ENCODE data around the gene KCNJ4. TPM values are rescaled to one million over a fixed set of nuclear protein-coding genes. Genes with fewer than 3 reads are reported as not detected.
"Not testable (repeated sequence)": the region's sequence is repeated elsewhere in the genome, so short reads cannot be mapped to it uniquely, and the experiment has no call there.

Gene KCNJ4
- total RNA-seq, 1 donor from 2014 or later, result not detected

GRCh38 chr22:38414009-38414395 lies 41.0 kb downstream of the KCNJ4 start:
- DNase-seq (ENCODE audit: low spot score), result peak; percentile 76

DNA sequence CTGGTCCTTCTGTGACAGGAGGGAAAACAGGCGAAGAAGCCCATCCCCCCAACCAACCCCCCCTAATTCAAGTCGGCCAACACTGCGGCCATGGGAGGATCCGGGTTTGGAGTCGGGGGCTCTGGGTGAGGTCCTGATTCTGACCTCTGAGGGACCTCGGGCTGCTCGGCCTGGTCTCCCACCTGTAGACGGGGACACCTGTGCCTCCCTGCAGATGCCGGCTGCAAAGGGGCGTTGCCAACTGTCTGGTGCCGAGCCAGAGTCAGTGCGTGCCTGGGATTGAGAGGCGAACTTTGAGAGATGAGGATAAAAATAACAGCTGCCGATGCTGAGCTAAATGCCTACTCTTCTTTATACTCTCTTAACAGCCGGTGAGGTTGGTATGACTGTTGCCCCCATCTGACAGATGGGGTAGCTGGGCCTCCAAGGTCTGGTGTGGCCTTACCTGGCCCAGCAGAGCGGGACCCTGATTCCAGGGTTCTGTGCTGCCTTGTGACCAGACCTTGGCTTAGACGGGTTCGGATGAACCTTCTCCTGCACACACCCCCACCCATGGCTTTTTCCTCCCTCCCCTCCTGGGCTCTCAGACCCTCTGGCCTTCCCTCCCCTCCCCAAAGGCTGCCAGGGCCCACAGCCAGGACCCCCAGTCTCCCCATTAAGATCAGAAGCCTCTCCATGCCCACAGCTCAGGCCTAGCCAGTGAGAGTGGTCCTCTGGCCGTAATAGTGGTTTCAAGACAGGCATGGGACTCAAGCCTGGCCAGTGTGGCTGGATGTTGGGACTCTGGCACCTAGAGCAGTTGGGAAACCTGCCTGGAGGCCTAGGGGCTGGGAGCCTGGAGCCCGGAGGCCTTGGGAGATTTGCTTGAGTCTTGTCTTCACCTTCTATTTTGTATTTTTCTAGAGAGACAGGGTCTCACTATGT lies 41.7 kb downstream of the KCNJ4 start:
- DNase-seq (ENCODE audit: low spot score), result peak; percentile 83

- DNase-seq (ENCODE audit: low spot score), result peak; percentile 88
Measured at GRCh38 chr22:38412435-38413084, 42.4 kb downstream of the KCNJ4 start.

- no peak for DNase-seq (ENCODE audit: low spot score)
Measured at GRCh38 chr22:38411016-38411415, 44.0 kb downstream of the KCNJ4 start.

GRCh38 chr22:38409916-38410315 lies 45.1 kb downstream of the KCNJ4 start:
- DNase-seq (ENCODE audit: low spot score), result not testable (repeated sequence)

DNA sequence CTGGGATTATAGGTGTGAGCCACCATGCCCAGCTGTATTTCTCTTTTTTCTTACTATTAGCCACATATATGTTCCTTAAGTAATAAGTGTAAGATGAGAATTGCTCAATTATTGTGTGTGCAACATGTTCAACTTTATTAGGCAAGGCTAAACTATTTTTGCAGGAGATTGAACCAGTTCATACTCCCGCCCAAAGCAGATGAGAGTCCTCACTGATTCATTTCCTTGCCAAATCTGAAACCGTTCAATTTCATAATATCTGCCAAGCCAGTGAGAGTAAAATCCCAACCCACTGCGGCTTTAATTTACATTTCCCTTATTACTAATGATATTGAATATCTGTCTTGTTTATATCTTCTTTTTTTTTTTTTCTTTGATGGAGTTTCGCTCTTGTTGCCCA lies 48.4 kb downstream of the KCNJ4 start:
- DNase-seq (ENCODE audit: low spot score), result no peak

- no peak for DNase-seq (ENCODE audit: low spot score)
Measured at GRCh38 chr22:38404419-38404818, 50.6 kb downstream of the KCNJ4 start.

GRCh38 chr22:38403812-38404211 lies 51.2 kb downstream of the KCNJ4 start:
- DNase-seq (ENCODE audit: low spot score), result peak; percentile 69

DNA sequence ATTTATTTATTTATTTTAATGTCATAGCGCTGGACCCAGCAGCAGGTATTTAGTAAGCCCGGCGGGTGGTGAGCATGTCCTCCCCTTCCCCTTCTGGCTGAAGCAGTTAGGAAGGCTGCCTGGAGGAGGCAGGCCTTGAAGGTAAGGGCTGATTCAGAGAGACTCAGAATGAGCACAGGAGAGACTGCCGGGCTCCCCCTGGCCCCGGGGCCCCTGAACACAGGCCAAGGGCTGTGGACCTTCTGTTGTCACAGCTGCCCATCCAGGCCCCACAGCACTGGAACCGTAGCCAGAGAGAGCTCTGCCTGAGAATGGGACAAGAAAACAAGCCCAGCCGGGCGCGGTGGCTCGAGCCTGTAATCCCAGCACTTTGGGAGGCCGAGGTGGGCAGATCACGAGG lies 52.8 kb downstream of the KCNJ4 start:
- peak; percentile 51 for DNase-seq (ENCODE audit: low spot score)

DNA sequence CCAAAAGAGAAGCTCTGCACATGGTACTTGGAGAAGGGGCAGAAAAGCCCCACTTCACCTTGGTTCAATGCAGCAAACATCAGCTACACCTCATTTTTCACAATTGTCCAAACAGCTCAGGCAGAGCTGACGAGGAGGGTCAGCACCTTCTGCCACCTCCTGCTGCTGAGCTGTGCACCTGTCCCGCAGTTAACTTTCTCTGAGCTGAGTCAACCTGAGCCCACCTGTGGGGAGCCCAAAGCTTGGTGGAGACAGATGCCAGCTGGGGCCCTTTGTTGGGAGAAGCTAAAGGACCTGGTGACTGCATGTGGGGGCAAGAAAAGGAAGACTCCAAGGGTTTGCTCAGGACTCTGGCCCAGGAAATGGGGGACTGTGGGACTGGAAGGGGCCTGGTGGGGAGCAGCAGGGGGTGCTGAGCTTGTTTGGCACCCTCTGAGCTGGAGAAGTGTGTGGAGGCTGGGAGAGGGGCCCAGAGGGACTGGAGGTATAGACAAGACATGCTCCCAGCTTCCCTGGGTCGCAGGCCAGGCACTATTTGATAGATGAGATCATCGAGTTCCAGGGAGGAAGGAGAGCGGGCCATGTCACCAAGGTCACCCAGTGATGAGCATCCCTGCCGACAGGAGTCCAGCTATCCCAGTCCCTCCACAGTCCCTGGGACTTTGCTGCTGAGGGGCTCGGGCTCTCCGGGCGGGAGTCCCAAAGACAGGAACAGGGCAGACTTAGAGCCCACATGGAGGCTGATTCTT lies 53.5 kb downstream of the KCNJ4 start:
- peak; percentile 77 for DNase-seq (ENCODE audit: low spot score)

DNA sequence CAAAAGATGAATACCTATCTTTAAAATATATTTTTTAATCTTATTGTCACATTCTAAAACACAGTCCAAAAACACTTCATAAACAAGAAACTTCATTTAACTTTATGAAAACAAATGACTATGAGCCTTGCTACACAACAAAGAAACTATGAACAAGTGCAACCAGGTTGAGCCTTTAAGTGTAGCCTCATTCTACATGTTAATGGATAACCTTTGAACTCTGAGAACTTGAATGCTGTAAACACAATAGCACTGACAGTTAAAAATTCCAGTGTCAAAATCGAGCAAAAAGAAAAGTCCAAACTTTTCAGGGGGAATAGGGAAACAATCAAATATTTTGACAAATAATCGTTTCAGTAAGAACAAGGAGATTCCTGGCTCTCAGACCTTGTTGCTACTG lies 54.7 kb downstream of the KCNJ4 start:
- not testable (repeated sequence) for DNase-seq (ENCODE audit: low spot score)

DNA sequence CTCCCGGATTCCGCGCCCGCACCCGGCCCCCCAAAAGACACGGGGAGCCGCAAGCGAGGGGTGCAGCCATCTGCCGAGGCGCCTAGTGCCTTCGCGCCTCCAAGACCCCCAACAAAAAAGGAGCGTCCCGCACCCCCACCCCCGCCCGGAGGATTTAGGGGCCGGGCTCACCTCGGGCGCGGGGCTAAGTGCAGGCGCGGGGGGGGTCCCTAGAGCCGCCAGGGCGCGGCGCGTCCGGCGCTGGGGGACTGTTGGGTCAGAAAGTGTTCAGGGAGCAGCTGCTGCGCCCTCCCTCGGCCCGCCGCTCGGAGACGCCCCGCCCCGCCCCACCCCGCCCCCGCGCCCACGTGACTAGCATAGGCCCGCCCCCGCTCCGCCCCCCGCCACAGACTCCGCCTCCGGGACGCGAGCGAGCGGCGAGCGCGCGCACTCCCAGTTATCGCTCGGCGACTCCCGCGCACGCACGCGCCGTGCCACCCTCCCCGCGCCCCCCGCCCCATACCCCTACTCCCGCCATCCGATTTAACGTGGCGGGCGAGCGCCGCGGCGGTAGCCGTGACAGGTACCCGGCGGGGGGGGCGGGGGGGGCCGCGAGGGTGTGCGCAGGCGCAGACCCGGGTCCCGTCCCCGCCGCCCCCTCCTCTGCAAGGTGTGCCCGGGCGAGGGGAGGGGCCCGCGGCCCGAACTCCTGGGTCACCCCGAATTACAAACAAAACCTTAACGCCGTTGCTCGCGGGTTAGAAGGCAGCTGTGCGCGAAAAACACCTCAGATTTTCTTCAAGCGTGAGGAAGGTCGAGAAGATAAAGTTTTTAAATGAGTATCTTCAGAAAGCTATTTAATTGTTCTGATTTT lies 56.2 kb downstream of the KCNJ4 start:
- DNase-seq (ENCODE audit: low spot score), result peak; percentile 95

GRCh38 chr22:38398181-38398608 lies 56.8 kb downstream of the KCNJ4 start:
- DNase-seq (ENCODE audit: low spot score), result peak; percentile 91

DNA sequence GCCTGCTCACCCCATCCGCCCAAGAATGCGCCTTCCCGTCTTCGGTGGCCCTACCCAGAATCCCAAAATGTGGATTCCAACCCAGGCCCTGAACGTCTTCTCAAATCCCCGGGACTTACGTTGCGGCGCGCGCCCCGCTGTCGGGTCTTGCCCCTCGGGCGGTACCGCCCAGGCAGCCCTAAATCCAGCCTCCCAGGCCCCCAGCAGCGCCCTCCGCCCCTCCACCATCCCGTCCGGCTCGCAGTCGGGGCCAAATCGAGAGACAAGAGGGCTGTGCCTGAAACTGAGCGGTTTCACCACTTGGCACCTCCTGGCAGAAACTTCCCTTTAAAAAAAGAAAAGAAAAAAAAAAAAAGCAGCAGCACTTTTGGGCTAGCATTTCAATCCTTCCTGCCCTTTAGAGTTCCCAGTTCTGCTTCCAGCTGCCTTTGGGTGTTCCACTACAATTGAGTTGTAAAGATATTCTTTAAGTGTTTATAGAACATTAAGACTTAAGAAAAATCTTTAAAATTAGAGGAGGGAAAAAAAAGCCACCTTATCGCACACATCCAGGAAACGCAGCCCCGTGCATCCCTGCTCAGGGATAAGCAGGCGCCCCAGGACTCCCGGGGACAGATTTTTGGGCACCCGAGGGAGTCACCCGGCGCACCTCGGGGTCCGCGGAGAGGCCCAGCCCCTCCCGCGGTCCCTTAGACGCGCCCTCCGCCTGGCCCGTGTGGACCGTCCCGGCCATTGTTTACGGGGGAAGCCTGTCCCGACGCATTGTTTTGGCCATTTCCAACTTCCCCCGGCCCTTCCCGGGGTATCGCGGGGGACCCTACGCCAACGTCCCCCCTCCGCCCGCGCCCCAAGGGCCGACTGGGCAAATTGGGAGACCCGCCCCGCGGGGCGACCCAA lies 57.6 kb downstream of the KCNJ4 start:
- peak; percentile 90 for DNase-seq (ENCODE audit: low spot score)

- DNase-seq (ENCODE audit: low spot score), result peak; percentile 55
Measured at GRCh38 chr22:38396440-38397069, 58.4 kb downstream of the KCNJ4 start.

DNA sequence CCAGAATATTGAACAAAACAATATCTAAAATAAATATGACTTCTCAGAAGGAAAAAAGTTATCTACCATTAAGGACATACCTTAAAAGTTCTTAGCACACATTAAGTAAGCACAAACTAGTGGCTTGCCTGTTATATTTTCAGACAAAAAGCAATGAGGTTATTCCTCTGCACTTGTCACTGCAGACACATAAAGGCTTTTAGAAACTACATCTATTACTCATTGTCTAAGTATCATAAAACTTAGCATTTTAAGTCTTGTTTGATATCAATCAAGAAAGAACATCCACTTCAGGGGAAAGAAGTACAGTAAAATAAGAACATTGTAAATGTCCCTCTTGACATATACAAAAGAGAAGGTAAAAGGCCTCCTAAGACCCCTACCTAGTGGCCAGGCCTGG lies 59.1 kb downstream of the KCNJ4 start:
- not testable (repeated sequence) for DNase-seq (ENCODE audit: low spot score)

GRCh38 chr22:38394929-38395624 lies 59.9 kb downstream of the KCNJ4 start:
- not testable (repeated sequence) for DNase-seq (ENCODE audit: low spot score)

DNA sequence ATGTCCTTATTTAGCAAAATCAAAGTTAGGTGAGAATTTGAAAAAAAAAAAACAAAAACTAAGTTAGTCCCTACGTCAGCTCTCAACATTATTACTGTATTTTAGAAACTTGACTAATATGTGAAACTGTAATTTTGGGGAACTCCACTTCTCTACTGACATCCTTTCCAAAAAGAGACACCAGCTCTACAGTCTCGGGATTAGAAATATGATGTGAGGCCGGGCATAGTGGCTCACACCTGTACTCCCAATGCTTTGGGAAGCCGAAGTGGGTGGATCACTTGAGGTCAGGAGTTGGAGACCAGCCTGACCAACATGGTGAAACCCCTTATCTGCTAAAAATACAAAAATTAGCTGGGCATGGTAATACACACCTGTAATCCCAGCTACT lies 65.6 kb downstream of the KCNJ4 start:
- DNase-seq (ENCODE audit: low spot score), result not testable (repeated sequence)
